WTC11 (cell line): Measurements from ENCODE around the gene RPN2. TPM values are rescaled to one million over a fixed set of nuclear protein-coding genes. Genes with fewer than 3 reads are reported as not detected.

Experiments used
- ATAC-seq: fragments of 200-7000 bp; cut with Tn5 transposase; 2 replicates; pipeline ENCODE4 v1.10.0; 2021; ENCODE audit warnings: mild to moderate bottlenecking, moderate library complexity
- CTCF ChIA-PET: fragments of 300-600 bp; sonication (Branson Sonifier 250); formaldehyde crosslinking; loops from one replicate; lab custom pipeline; 2021; ENCODE audit warnings: antibody characterized with exemption; lab: Charles Lee
- POLR2A ChIA-PET: fragments of 350-600 bp; sonication (Branson Sonifier 250); formaldehyde crosslinking; loops from one replicate; lab custom pipeline; 2021; ENCODE audit warnings: antibody characterized with exemption; lab: Charles Lee
- DNase-seq: peaks from one replicate; pipeline ENCODE4 v3.0.0; 2021; ENCODE audit warnings: low spot score
- H3K27ac Mint-ChIP-seq: 2 replicates; pipeline ENCODE4 v1.8.0; 2021; ENCODE audit warnings: mixed read lengths
- H3K27me3 Mint-ChIP-seq: 2 replicates; pipeline ENCODE4 v1.8.0; 2021; ENCODE audit warnings: low read depth, mild to moderate bottlenecking, moderate library complexity, mixed read lengths
- H3K36me3 Mint-ChIP-seq: 2 replicates; pipeline ENCODE4 v1.8.0; 2021; ENCODE audit warnings: mixed read lengths
- H3K4me1 Mint-ChIP-seq: 2 replicates; pipeline ENCODE4 v1.8.0; 2022; ENCODE audit warnings: mixed read lengths
- H3K4me3 Mint-ChIP-seq: 2 replicates; pipeline ENCODE4 v1.8.0; 2021; ENCODE audit warnings: mild to moderate bottlenecking, moderate library complexity, mixed read lengths
- H3K9me3 Mint-ChIP-seq: 2 replicates; pipeline ENCODE4 v1.8.0; 2021; ENCODE audit warnings: mixed read lengths
- ATF1 ChIP-seq: sonication (generic); formaldehyde crosslinking; IDR thresholded peaks from 2 replicates; pipeline ENCODE4 v1.8.1; 2023; ENCODE audit warnings: mild to moderate bottlenecking, moderate library complexity, missing genetic modification reagents
- CREB1 ChIP-seq: sonication (generic); formaldehyde crosslinking; IDR thresholded peaks from 2 replicates; pipeline ENCODE4 v1.8.0; 2023; ENCODE audit warnings: mild to moderate bottlenecking, missing genetic modification reagents
- FOXJ3 ChIP-seq: sonication (generic); formaldehyde crosslinking; IDR thresholded peaks from 2 replicates; pipeline ENCODE4 v1.9.0; 2021; ENCODE audit warnings: missing genetic modification reagents, mild to moderate bottlenecking, borderline replicate concordance
- FOXK1 ChIP-seq: sonication (generic); formaldehyde crosslinking; IDR thresholded peaks from 2 replicates; pipeline ENCODE4 v1.8.0; 2022; ENCODE audit warnings: mild to moderate bottlenecking, moderate library complexity, missing genetic modification reagents
- GTF2I ChIP-seq: fragments of 250-450 bp; sonication (Bioruptor Pico); conservative IDR thresholded peaks from 2 replicates; pipeline ENCODE4 v1.4.0; 2021; ENCODE audit warnings: mild to moderate bottlenecking
- MYBL2 ChIP-seq: sonication (generic); formaldehyde crosslinking; IDR thresholded peaks from 2 replicates; pipeline ENCODE4 v1.8.1; 2023; ENCODE audit warnings: mild to moderate bottlenecking, moderate library complexity, missing genetic modification reagents
- RELA ChIP-seq: sonication (generic); formaldehyde crosslinking; IDR thresholded peaks from 2 replicates; pipeline ENCODE4 v1.8.1; 2022; ENCODE audit warnings: missing genetic modification reagents, mild to moderate bottlenecking, borderline replicate concordance
- TEAD1 ChIP-seq: sonication (generic); formaldehyde crosslinking; IDR thresholded peaks from 2 replicates; pipeline ENCODE4 v1.8.0; 2022; ENCODE audit warnings: mild to moderate bottlenecking, missing genetic modification reagents
- ZNF263 ChIP-seq: sonication (generic); formaldehyde crosslinking; IDR thresholded peaks from 2 replicates; pipeline ENCODE4 v1.8.1; 2022; ENCODE audit warnings: low read depth, mild to moderate bottlenecking, moderate library complexity, missing genetic modification reagents
- ZNF671 ChIP-seq: fragments of 250-450 bp; sonication (Bioruptor Pico); IDR thresholded peaks from 2 replicates; pipeline ENCODE4 v1.8.0; 2021; ENCODE audit warnings: mild to moderate bottlenecking
- total RNA-seq: library from RNA; stranded (reverse); gene quantifications from 3 replicates; pipeline ENCODE4 v1.2.3, GENCODE V29; 2021
- TF ChIP-seq, protein P1 (sequence below): sonication (generic); formaldehyde crosslinking; IDR thresholded peaks from 2 replicates; pipeline ENCODE4 v1.8.0; 2022; ENCODE audit warnings: mild to moderate bottlenecking, missing genetic modification reagents
- TF ChIP-seq, protein P2 (sequence below): sonication (generic); formaldehyde crosslinking; IDR thresholded peaks from 2 replicates; pipeline ENCODE4 v1.8.1; 2023; ENCODE audit warnings: mild to moderate bottlenecking, moderate library complexity, missing genetic modification reagents
- TF ChIP-seq, protein P3 (sequence below): sonication (generic); formaldehyde crosslinking; IDR thresholded peaks from 2 replicates; pipeline ENCODE4 v1.8.1; 2023; ENCODE audit warnings: mild to moderate bottlenecking, missing genetic modification reagents, moderate library complexity
- TF ChIP-seq, protein P4 (sequence below): sonication (generic); formaldehyde crosslinking; IDR thresholded peaks from 2 replicates; pipeline ENCODE4 v1.8.1; 2022; ENCODE audit warnings: mild to moderate bottlenecking, moderate library complexity, missing genetic modification reagents
- TF ChIP-seq, protein P5 (sequence below): sonication (generic); formaldehyde crosslinking; IDR thresholded peaks from 2 replicates; pipeline ENCODE4 v1.8.1; 2023; ENCODE audit warnings: mild to moderate bottlenecking, missing genetic modification reagents
- TF ChIP-seq, protein P6 (sequence below): sonication (generic); formaldehyde crosslinking; IDR thresholded peaks from 2 replicates; pipeline ENCODE4 v1.8.1; 2022; ENCODE audit warnings: low read depth, mild to moderate bottlenecking, moderate library complexity, missing genetic modification reagents, borderline replicate concordance
- TF ChIP-seq, protein P7 (sequence below): fragments of 250-450 bp; sonication (Bioruptor Pico); IDR thresholded peaks from 2 replicates; pipeline ENCODE4 v1.9.0; 2021; ENCODE audit warnings: mild to moderate bottlenecking, borderline replicate concordance
- TF ChIP-seq, protein P8 (sequence below): sonication (generic); formaldehyde crosslinking; IDR thresholded peaks from 2 replicates; pipeline ENCODE4 v1.8.0; 2022; ENCODE audit warnings: mild to moderate bottlenecking, missing genetic modification reagents

RPN2 gene
- total RNA-seq, 1 experiment from 2014 or later, result 205 TPM

DNA sequence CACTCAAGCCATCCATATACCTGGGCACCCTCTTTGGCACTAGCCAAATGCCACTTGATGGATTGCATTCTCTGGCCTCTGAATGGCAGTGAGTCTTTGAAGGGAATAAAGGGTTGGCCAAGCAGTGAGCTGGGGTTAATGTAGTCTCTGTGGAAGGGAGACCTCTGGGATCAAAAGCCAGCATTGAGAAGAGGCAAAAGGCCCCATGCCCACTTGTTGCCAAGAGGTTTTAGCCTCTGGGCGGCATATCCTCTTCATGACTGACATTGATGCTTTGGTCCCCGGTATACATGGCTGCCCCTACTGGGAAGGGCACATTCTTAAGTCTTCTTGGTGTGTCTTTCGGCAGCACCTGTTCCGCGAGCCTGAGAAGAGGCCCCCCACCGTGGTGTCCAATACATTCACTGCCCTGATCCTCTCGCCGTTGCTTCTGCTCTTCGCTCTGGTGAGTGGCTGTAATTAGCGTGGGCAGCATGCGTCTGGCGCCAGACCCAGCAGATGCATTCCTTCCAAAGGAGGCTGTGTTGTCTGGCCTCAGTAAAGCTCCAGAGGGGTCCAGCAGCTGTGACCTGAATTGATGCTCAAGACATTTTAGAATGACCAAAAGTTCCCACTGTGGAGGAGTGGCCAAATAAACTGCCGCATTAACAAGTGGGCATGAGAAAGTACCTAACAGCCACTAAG, 53.0 kb downstream of the RPN2 start (continued):
- TF ChIP-seq, protein P1, sequence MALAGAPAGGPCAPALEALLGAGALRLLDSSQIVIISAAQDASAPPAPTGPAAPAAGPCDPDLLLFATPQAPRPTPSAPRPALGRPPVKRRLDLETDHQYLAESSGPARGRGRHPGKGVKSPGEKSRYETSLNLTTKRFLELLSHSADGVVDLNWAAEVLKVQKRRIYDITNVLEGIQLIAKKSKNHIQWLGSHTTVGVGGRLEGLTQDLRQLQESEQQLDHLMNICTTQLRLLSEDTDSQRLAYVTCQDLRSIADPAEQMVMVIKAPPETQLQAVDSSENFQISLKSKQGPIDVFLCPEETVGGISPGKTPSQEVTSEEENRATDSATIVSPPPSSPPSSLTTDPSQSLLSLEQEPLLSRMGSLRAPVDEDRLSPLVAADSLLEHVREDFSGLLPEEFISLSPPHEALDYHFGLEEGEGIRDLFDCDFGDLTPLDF (CRISPR knock-in tag), result no peak

DNA sequence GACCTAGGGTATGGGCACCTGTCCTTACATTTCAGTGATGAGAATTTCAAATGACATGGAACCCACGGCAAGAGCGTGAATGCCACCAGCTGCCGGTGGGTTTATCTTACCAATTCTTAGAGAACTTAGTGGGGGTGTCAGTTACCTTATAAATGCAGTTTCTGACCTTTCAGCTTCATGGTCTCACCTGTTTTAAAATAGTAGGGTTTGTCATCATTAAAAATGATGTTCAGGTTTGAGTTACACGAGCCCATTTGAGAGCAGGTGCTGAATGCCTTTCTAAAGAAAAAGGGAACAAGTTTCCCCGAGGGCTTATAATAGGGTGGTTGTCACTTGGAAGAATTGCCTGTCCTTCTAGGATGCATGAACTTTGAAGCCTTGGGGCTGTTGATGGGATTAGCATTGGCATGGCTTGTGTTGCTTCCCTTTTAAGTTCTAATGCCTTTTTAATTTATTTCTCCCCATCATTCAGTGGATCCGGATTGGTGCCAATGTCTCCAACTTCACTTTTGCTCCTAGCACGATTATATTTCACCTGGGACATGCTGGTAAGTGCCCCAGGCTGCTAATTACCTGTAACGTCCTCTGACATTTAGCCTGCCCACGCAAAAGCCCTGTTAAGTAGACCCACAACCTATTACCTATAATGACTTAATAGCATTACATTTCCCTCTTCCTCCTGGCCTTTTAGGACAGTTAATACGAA, 54.6 kb downstream of the RPN2 start:
- CTCF ChIA-PET, result no interaction called here
- no peak for ATAC-seq
- DNase-seq, result no peak
- TF ChIP-seq, protein P1 (CRISPR knock-in tag), result no peak
- TF ChIP-seq, protein P2, sequence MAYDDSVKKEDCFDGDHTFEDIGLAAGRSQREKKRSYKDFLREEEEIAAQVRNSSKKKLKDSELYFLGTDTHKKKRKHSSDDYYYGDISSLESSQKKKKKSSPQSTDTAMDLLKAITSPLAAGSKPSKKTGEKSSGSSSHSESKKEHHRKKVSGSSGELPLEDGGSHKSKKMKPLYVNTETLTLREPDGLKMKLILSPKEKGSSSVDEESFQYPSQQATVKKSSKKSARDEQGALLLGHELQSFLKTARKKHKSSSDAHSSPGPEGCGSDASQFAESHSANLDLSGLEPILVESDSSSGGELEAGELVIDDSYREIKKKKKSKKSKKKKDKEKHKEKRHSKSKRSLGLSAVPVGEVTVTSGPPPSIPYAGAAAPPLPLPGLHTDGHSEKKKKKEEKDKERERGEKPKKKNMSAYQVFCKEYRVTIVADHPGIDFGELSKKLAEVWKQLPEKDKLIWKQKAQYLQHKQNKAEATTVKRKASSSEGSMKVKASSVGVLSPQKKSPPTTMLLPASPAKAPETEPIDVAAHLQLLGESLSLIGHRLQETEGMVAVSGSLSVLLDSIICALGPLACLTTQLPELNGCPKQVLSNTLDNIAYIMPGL, result no peak
- no peak for TF ChIP-seq ATF1
- no peak for TF ChIP-seq FOXK1 (CRISPR knock-in tag)
- no peak for TF ChIP-seq ZNF263 (CRISPR knock-in tag)
- TF ChIP-seq, protein P3, sequence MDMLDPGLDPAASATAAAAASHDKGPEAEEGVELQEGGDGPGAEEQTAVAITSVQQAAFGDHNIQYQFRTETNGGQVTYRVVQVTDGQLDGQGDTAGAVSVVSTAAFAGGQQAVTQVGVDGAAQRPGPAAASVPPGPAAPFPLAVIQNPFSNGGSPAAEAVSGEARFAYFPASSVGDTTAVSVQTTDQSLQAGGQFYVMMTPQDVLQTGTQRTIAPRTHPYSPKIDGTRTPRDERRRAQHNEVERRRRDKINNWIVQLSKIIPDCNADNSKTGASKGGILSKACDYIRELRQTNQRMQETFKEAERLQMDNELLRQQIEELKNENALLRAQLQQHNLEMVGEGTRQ, result no peak
- TF ChIP-seq, protein P4, sequence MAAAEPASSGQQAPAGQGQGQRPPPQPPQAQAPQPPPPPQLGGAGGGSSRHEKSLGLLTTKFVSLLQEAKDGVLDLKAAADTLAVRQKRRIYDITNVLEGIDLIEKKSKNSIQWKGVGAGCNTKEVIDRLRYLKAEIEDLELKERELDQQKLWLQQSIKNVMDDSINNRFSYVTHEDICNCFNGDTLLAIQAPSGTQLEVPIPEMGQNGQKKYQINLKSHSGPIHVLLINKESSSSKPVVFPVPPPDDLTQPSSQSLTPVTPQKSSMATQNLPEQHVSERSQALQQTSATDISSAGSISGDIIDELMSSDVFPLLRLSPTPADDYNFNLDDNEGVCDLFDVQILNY (CRISPR knock-in tag), result no peak
- TF ChIP-seq RELA (CRISPR knock-in tag), result no peak
- TF ChIP-seq, protein P5, sequence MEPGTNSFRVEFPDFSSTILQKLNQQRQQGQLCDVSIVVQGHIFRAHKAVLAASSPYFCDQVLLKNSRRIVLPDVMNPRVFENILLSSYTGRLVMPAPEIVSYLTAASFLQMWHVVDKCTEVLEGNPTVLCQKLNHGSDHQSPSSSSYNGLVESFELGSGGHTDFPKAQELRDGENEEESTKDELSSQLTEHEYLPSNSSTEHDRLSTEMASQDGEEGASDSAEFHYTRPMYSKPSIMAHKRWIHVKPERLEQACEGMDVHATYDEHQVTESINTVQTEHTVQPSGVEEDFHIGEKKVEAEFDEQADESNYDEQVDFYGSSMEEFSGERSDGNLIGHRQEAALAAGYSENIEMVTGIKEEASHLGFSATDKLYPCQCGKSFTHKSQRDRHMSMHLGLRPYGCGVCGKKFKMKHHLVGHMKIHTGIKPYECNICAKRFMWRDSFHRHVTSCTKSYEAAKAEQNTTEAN (CRISPR knock-in tag), result no peak
- TF ChIP-seq, protein P6, sequence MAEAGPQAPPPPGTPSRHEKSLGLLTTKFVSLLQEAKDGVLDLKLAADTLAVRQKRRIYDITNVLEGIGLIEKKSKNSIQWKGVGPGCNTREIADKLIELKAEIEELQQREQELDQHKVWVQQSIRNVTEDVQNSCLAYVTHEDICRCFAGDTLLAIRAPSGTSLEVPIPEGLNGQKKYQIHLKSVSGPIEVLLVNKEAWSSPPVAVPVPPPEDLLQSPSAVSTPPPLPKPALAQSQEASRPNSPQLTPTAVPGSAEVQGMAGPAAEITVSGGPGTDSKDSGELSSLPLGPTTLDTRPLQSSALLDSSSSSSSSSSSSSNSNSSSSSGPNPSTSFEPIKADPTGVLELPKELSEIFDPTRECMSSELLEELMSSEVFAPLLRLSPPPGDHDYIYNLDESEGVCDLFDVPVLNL (CRISPR knock-in tag), result no peak
- TF ChIP-seq TEAD1 (CRISPR knock-in tag), result no peak
- no peak for TF ChIP-seq ZNF671 (CRISPR knock-in tag)
- TF ChIP-seq CREB1 (CRISPR knock-in tag), result no peak
- no peak for TF ChIP-seq GTF2I (CRISPR knock-in tag)
- TF ChIP-seq, protein P7, sequence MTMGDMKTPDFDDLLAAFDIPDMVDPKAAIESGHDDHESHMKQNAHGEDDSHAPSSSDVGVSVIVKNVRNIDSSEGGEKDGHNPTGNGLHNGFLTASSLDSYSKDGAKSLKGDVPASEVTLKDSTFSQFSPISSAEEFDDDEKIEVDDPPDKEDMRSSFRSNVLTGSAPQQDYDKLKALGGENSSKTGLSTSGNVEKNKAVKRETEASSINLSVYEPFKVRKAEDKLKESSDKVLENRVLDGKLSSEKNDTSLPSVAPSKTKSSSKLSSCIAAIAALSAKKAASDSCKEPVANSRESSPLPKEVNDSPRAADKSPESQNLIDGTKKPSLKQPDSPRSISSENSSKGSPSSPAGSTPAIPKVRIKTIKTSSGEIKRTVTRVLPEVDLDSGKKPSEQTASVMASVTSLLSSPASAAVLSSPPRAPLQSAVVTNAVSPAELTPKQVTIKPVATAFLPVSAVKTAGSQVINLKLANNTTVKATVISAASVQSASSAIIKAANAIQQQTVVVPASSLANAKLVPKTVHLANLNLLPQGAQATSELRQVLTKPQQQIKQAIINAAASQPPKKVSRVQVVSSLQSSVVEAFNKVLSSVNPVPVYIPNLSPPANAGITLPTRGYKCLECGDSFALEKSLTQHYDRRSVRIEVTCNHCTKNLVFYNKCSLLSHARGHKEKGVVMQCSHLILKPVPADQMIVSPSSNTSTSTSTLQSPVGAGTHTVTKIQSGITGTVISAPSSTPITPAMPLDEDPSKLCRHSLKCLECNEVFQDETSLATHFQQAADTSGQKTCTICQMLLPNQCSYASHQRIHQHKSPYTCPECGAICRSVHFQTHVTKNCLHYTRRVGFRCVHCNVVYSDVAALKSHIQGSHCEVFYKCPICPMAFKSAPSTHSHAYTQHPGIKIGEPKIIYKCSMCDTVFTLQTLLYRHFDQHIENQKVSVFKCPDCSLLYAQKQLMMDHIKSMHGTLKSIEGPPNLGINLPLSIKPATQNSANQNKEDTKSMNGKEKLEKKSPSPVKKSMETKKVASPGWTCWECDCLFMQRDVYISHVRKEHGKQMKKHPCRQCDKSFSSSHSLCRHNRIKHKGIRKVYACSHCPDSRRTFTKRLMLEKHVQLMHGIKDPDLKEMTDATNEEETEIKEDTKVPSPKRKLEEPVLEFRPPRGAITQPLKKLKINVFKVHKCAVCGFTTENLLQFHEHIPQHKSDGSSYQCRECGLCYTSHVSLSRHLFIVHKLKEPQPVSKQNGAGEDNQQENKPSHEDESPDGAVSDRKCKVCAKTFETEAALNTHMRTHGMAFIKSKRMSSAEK (CRISPR knock-in tag), result no peak
- TF ChIP-seq FOXJ3 (CRISPR knock-in tag), result no peak
- no peak for TF ChIP-seq MYBL2
- TF ChIP-seq, protein P8, sequence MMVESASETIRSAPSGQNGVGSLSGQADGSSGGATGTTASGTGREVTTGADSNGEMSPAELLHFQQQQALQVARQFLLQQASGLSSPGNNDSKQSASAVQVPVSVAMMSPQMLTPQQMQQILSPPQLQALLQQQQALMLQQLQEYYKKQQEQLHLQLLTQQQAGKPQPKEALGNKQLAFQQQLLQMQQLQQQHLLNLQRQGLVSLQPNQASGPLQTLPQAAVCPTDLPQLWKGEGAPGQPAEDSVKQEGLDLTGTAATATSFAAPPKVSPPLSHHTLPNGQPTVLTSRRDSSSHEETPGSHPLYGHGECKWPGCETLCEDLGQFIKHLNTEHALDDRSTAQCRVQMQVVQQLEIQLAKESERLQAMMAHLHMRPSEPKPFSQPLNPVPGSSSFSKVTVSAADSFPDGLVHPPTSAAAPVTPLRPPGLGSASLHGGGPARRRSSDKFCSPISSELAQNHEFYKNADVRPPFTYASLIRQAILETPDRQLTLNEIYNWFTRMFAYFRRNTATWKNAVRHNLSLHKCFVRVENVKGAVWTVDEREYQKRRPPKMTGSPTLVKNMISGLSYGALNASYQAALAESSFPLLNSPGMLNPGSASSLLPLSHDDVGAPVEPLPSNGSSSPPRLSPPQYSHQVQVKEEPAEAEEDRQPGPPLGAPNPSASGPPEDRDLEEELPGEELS (CRISPR knock-in tag), result no peak

More for the DNA sequence above, 54.6 kb downstream of the RPN2 start:
- Mint-ChIP-seq H3K27ac (no peak overlapping the region), H3K9me3 (no peaks in the 10 kb centered on the region), H3K27me3 (no peaks in the 10 kb centered on the region), H3K36me3 (peaks cover 83% of the 10 kb centered on the region), H3K4me3 (no peak overlapping the region), H3K4me1 (peaks cover 28% of the 10 kb centered on the region)
- POLR2A ChIA-PET, result no interaction called here
